GM20431 (cell line): ENCODE data around the gene PROCA1.
"Not testable (repeated sequence)": the region's sequence is repeated elsewhere in the genome, so short reads cannot be mapped to it uniquely, and the experiment has no call there.

Experiments
- in situ Hi-C: fragments of 300-500 bp; cut with MseI, MboI; formaldehyde crosslinking; loops from one replicate; pipeline ENCODE4 v1.15.0; 2020; ENCODE audit warnings: low sequenced_read_pairs; ENCODE audit not compliant: unreplicated experiment

Gene PROCA1

GRCh38 chr17:28726627-28727491, 15.2 kb upstream of the PROCA1 start:
- in situ Hi-C loops: no loop called here

DNA sequence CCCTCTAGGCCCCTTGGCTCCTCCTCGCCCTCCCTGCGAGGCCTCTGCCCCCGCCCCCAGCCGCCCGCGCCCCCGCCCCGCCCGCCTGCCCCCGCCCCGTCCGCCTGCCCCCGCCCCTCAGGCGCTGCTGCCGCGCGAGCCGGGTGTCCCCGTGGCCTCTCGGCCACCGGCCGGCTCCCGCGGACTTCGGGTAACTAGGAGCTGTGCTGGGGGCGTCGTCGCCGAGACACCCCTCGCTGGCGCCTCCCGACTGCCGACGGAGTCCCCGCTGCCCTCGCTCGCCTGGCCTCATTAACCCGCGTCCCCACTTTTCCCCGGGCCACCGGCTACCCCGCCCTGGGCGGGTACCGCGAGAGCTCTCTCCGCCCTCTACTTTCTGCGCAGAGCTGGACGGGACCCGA, 14.5 kb upstream of the PROCA1 start, which contains the start of gene TLCD1:
TSS of gene TLCD1 (minus strand) at position 8 of the 401 bp plus-strand sequence. CDS start 136 bp downstream, outside the sequence.
- in situ Hi-C loops: no loop called here

- in situ Hi-C loops: no loop called here
These were observed 14.1 kb upstream of the PROCA1 start for GRCh38 chr17:28725660-28726225.

DNA sequence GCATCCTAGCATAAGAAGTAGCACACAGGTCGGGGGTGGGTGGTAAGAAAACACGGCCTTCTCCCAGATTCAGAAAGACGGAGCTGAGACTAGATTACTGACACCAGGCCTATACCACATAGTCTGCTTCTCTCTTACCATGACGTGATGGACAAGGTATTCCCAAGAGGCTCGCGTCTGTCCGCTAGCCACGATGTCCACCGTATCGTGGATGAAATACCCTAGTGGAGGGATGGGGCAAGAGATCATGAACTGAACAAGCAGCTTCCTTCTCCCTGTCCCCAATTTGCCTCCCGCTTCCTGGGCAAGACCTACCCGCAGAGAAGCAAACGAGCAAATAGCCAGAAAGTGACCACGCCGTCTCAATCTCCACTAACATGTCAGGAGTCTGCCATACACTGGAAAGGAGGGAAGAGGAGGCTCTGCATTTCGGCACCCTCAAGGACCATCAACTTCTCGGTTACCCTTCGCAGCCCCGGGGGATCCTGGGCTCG, 13.5 kb upstream of the PROCA1 start:
- in situ Hi-C loops: no loop called here

DNA sequence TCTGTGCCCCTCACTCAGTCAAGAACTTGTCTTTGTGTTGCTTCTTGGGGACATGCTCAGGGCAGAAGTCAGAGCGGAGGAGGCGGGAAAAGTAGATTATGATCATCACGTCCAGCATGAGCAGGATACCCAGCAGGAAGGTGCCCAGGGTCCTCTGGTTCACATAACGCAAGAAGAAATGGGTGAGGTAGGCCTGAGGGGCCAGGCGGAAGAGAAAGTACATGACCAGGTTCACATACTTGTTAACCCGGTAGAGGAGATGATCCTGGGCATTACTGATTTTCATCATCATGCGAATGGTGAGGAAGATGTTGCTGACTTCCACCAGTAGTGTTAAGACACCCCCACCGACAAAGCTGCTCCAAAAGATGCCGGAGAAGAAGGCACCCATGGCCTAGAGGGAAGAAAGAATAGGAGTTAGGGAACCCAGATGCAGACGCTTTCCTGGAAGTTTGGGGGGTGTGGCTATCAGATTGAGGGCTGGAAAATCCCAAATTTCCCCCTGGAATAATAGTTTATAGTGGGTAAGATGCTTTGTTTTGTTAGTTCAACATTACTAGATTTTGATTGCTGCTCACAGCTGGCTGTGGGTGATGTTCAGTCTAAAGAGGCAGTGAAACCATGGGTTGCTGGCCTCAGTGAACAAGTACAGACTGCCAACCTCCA, 12.9 kb upstream of the PROCA1 start:
- in situ Hi-C loops: no loop called here

DNA sequence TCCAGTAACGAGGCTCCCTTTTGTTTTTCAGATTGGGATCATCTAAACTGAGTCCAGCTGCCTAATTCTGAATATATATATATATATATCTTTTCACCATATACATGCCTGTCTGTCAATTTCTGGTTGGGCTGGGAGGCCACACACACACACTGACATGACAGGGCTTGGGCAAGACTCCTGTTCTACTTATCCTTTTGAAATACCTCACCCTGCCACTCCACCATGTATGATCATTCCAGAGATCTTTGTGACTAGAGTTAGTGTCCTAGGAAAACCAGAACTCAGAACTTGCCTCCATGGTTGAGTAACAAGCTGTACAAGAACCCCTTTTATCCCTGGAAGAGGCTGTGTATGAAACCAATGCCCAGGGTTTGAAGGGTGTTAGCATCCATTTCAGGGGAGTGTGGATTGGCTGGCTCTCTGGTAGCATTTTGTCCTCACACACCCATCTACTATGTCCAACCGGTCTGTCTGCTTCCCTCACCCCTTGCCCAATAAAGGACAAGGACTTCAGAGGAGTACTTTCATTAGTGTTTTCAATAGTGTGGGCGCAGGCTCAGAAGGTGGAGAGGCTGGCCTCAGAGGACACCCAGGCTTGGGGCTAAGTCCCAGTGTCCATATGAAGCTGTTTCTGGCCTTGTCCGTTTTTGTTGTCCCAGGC, 12.3 kb upstream of the PROCA1 start:
- in situ Hi-C loops: not testable (repeated sequence)

- in situ Hi-C loops: no loop called here
These were observed 11.6 kb upstream of the PROCA1 start for GRCh38 chr17:28723159-28723835.

GRCh38 chr17:28722417-28723158, 10.9 kb upstream of the PROCA1 start:
- in situ Hi-C loops: no loop called here

- in situ Hi-C loops: not testable (repeated sequence)
These were observed 9.3 kb upstream of the PROCA1 start for GRCh38 chr17:28720997-28721329.

GRCh38 chr17:28720247-28720996, 8.7 kb upstream of the PROCA1 start:
- in situ Hi-C loops: no loop called here

GRCh38 chr17:28719021-28719433, 7.3 kb upstream of the PROCA1 start:
- in situ Hi-C loops: no loop called here

- in situ Hi-C loops: no loop called here
These were observed 6.8 kb upstream of the PROCA1 start for GRCh38 chr17:28718333-28719020.

- in situ Hi-C loops: no loop called here
These were observed 6.1 kb upstream of the PROCA1 start, which contains the start of gene RAB34 for GRCh38 chr17:28717578-28718332. RAB34 (minus strand) TSS chr17:28717868; CDS start chr17:28717266, 602 bp downstream.

DNA sequence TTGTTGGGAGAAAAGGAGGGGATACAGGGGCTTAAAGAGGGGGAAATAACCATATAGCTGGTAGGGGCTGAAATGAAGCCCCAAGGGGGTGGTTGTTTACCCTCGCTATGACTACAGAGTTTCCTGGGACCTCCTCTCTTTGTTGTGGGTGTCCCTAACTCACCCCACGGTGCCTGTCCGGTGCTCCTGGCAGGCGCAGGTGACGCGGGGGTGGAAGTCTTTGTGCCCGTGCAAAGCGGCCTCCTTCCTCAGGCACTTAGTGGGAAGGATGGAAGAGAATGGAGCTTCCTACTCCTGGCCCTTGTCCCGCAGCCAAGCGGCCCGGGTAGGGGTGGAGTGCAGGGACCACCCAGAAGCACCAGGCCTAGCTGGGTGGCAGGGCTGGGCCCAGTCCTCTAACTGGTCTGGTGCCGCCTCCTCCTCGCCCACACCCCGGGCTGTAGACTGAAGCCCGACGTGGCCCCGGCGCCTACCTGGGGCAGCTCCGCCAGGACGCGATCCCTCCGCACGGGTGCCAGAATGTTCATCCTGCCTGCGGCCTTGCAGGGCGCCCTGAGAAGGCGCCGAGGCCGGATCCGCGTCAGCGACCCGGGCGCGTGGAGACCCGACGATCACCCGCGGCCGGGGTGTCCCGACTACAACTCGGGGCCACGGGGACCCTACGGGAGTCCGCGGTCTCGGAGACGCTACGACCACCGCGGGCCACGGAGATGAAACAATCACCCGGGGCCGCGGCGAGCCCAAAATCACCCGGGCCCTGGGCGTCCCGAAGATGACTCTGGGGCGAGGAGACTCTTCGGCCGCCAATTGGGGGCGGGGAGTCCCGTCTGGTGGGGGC, 5.3 kb upstream of the PROCA1 start:
- in situ Hi-C loops: no loop called here

GRCh38 chr17:28715217-28715616, 3.5 kb upstream of the PROCA1 start:
- in situ Hi-C loops: no loop called here

DNA sequence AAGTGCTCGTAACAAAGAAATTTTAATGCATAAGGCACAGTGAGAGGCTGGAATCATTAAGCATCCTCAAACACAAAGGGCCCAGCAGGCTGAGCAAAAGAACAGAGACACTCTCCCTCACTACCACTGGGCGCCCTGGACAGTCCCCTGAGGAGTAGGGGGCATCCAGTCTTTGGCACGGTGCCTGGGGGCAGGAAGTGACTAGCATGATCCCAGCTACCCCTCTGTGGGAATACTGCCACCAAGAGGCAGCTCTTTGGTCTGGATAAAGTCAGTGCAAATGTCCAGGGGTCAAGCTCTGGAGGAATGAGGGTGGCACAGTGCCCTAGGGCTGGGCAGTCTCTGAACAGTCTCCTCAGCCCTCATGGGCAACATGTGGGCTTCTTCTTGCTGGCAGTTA, 2.6 kb upstream of the PROCA1 start:
- in situ Hi-C loops: no loop called here
